Activated CD8-positive, alpha-beta memory T cell treated with anti-CD3 and anti-CD28 coated beads for 4 hours (primary cell): Measurements from ENCODE around the gene TPRG1.
A peak's percentile ranks its signal among the peaks of the same experiment; 100 is the strongest.

Source experiments
- DNase-seq, 2 donors: peaks; one replicate each; pipeline ENCODE4 v3.0.0-alpha.2; 2020; ENCODE audit warnings: low read depth in 2 of 2

TPRG1 gene

DNA sequence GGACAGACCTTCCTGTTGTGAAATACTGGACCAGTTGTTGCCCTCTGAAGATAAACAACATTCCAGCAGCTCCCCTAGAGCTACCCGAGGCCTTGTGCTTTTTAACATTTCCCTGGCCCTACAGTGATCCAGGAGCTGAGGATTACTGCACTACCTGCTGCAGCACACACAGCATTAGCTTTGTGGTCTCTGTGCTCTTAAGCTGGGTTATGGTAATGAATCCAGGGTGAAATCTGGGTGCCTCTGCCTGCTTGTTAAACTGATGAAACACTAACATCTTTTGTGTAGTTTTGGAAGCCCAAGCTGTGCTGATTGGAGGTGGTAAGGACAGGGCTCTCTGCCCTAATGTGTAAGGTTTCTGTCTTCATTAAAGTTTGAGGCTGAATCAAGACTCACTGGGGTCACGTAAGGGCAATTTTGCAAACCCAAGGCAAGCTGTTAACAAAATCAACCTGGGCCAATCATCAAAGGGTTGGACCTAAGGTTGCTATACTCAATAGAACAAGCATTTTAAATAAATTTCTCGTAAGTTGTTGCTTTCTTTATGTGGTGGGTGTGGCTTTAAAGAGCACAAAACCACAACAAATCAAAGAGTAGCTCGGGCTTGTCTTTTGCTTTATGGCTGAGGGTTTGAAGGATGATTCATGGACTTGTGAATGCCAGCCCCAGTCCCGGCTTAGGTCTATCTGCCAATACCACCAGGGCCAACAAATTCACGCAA is 183.9 kb downstream of the TPRG1 start:
- DNase-seq: peak; percentile 2 to 22

DNA sequence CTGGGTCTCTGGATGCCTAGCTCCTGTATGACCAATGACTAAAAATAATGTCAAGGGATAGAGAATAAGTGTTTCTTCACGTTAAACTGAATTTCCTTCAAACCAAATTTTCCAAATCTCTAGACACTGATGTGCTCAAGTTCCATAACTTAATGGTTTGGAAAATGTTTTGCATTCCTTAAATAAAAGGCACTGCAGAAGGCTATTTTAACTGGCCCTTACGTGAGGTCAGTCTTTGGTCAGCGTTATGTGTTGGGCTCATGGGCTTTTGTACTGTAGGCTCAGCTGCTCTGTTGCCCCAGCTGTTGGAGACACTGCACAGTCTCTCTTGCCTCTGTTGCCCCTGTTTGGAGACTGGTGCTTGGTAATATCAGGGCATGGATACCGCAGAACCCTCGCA is 188.5 kb downstream of the TPRG1 start:
- no peak for DNase-seq

DNA sequence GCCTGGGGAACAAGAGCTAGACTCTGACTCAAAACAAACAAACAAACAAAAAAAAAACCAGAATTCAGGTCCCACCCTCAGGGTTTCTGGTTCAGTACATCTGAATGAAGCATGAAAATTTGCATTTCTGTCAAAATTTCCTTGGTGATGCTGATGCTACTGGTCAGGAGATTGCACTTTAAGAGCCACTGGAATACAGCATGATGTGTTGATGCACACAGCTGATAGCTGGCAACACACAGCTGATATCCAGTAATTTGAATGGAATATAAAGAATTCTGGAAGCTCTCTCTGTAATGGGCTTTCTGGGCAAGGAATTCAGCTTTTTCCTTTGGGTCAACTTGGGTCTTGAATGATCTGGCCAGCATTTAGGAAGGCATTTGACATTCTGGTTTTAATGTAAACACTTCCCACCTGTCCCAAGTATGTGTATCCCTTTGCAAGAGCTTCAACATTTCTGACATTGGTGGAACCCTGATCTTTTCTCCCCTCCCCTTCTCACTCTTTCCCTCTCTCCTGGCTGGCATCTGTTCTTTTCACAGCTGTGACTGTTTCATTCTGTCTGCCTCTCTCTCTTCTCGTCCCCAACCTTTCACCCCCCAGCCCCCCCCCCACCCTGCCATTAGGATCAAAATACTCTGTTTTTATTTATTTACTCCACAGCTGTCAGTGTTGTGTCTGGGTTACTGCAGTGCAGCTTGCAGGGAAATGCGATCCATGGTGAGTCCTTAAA is 189.5 kb downstream of the TPRG1 start:
- no peak for DNase-seq

DNA sequence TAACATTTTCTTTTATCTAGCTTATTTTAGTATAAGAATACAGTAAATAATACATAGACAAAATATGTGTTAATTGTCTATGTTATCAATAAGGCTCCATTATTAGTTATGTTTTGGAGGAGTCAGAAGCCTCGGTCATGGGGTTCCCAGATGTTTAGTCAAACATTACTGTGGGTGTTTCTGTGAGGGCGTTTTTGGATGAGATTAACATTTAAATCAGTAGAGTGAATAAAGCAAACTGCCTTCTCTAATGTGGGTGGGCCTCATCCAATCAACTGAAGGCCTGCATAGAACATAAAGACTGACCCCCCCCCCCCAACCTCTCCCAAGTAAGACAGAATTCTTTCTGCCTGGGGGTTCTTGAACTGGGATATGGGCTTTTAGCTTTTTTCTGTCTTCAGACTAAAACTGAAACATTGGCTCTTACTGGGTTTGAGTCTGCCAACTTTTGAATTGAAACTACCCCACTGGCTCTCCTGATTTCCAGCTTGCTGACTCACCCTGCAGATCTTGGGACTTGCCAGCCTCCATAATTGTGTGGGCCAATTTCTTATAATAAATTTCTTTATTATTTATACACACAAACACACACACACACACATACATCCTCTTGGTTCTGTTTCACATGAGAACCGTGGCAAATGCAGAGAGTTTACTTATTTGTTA is 192.0 kb downstream of the TPRG1 start:
- DNase-seq: no peak

DNA sequence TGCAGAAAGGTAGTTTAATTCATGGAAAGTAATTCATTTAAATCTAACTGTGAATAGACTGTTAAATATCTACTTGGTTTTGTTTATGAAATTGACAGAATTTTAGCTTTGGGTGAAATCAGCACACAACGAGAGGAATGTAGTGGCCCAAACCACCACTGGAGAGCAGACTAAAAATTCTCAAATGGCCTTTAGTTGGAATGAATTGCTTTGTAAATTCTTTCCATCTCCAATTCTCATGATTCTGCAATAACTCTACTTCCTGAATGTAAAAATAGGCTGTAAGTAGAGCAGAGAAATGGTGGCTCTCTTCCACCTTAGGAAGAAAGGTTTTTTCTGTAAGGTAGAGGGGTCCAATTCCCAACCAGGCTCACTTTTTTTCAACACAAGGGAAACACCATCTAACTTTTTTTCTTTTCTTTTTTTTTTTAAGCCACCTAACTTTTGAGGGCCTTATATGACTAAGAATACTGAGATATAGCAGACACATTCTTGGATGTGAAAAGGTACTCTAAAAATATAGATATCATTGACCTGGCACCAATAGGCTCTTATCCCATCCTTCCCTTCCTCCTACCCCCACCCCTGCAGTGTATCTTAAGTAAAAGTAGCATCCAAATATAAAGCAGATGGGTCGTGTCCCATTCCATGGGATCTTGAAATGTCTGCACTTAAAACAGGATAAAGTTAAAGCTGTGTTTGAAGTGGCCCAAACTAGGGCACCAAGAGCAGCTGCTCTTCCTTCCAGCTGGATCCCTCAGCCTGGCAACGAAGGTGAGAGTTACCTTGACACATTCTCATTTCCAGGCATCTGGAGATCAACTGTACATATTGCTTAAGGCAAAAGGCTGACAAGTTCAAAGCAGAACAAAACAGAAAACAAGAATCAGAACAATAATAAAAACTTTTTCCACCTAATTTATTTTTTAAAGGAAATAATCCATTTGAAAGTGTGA is 194.1 kb downstream of the TPRG1 start:
- no peak for DNase-seq

DNA sequence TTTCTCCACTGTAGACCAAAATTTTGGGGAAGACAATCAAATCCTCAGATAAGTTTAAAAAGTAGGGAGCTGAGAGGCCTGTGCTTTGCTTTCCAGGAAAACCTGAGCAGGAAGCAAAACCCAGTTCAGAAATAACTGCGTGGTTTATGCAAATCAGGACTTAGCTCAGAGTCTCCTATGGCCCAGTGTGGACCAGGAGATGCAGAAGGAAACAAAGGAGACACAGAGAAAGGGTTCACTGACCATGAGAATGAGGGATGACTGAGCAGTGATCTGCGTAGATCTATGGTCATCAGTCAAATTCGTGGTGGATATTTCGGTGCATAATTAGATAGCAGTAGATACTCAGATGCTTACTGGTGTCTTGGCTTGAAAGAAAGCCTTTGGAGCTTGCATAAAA is 196.6 kb downstream of the TPRG1 start:
- no peak for DNase-seq

DNA sequence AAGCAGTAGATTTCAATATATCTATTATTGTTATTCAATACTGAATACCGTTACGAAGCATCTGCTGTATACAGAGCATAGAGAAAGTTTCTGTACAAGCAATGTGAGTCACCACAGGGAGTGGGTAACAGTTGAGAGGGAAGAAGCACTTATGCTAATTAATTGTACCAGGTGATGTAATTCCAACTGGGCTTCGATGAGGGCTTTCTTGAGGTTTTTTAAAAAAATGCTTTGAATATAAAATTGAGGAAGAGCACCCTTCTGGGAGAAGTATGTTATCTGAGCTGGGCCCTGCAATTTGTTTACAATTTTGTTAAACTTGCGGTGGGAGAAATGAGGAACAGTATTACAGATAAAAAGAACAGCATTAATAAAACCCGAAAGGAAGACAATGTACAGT is 197.9 kb downstream of the TPRG1 start:
- no peak for DNase-seq

DNA sequence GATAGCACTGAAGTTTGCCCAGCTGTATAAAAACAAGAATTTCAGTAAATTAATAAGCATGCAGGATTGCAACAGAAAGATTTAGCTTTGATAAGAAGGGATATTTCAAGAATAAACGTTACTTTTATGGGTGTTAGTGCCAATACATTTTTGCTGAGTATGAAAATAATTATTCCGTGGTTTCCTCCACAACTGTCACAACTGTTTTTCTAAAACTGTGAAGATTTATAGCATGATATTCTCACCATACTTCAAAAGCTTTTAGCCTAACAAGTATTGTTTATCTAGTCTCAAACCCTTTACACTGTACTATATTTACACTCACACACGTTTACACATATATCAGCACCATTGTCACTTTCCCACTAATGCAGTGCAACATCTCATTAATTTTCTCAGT is 200.5 kb downstream of the TPRG1 start:
- no peak for DNase-seq
